ENCODE measurements around the gene MAP4K2. TPM values are rescaled to one million over a fixed set of nuclear protein-coding genes. Genes with fewer than 3 reads are reported as not detected.
"Not testable (repeated sequence)": the region's sequence is repeated elsewhere in the genome, so short reads cannot be mapped to it uniquely, and the experiment has no call there.

Gene MAP4K2
- total and polyA plus RNA-seq, 2 experiments from 2014 or later: 9.9 to 42.6 TPM

- H4K20me1 ChIP-seq (replicated peaks; ENCODE audit: insufficient read depth): no peaks in the 10 kb centered on the region
- H3F3A ChIP-seq (replicated peaks; ENCODE audit: low read depth): no peaks in the 10 kb centered on the region
- H3K9me2 ChIP-seq (ENCODE audit: insufficient read depth): no peaks in the 10 kb centered on the region
- Mint-ChIP-seq H3K4me1 (peaks cover 39% of the 10 kb centered on the region), H3K4me3 (no peak overlapping the region; the same call in 2 of the 3 replicates), H3K36me3 (ENCODE audit: low read depth) (no peaks in the 10 kb centered on the region), H3K9me3 (no peaks in the 10 kb centered on the region), H3K27me3 (ENCODE audit: insufficient read depth, low read depth, poor library complexity) (peaks cover 15% of the 10 kb centered on the region), H3K27ac (peak overlapping the region; percentile 92; the same call in 1 of the 2 replicates)
- no peaks in the 10 kb centered on the region for H3K36me3 ChIP-seq (ENCODE audit: insufficient read depth)
- DNase-seq (ENCODE audit: low spot score): peak; percentile 98
- TF ChIP-seq CTCF (conservative IDR thresholded peaks at IDR 0.05; ENCODE audit: low read depth in 2 of 2): peak; percentile 97 to 98
- TF ChIP-seq, protein P1, sequence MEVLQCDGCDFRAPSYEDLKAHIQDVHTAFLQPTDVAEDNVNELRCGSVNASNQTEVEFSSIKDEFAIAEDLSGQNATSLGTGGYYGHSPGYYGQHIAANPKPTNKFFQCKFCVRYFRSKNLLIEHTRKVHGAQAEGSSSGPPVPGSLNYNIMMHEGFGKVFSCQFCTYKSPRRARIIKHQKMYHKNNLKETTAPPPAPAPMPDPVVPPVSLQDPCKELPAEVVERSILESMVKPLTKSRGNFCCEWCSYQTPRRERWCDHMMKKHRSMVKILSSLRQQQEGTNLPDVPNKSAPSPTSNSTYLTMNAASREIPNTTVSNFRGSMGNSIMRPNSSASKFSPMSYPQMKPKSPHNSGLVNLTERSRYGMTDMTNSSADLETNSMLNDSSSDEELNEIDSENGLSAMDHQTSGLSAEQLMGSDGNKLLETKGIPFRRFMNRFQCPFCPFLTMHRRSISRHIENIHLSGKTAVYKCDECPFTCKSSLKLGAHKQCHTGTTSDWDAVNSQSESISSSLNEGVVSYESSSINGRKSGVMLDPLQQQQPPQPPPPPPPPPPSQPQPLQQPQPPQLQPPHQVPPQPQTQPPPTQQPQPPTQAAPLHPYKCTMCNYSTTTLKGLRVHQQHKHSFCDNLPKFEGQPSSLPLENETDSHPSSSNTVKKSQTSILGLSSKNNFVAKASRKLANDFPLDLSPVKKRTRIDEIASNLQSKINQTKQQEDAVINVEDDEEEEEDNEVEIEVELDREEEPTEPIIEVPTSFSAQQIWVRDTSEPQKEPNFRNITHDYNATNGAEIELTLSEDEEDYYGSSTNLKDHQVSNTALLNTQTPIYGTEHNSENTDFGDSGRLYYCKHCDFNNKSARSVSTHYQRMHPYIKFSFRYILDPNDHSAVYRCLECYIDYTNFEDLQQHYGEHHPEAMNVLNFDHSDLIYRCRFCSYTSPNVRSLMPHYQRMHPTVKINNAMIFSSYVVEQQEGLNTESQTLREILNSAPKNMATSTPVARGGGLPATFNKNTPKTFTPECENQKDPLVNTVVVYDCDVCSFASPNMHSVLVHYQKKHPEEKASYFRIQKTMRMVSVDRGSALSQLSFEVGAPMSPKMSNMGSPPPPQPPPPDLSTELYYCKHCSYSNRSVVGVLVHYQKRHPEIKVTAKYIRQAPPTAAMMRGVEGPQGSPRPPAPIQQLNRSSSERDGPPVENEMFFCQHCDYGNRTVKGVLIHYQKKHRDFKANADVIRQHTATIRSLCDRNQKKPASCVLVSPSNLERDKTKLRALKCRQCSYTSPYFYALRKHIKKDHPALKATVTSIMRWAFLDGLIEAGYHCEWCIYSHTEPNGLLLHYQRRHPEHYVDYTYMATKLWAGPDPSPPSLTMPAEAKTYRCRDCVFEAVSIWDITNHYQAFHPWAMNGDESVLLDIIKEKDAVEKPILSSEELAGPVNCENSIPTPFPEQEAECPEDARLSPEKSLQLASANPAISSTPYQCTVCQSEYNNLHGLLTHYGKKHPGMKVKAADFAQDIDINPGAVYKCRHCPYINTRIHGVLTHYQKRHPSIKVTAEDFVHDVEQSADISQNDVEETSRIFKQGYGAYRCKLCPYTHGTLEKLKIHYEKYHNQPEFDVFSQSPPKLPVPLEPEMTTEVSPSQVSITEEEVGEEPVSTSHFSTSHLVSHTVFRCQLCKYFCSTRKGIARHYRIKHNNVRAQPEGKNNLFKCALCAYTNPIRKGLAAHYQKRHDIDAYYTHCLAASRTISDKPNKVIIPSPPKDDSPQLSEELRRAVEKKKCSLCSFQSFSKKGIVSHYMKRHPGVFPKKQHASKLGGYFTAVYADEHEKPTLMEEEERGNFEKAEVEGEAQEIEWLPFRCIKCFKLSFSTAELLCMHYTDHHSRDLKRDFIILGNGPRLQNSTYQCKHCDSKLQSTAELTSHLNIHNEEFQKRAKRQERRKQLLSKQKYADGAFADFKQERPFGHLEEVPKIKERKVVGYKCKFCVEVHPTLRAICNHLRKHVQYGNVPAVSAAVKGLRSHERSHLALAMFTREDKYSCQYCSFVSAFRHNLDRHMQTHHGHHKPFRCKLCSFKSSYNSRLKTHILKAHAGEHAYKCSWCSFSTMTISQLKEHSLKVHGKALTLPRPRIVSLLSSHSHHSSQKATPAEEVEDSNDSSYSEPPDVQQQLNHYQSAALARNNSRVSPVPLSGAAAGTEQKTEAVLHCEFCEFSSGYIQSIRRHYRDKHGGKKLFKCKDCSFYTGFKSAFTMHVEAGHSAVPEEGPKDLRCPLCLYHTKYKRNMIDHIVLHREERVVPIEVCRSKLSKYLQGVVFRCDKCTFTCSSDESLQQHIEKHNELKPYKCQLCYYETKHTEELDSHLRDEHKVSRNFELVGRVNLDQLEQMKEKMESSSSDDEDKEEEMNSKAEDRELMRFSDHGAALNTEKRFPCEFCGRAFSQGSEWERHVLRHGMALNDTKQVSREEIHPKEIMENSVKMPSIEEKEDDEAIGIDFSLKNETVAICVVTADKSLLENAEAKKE (CRISPR knock-in tag; IDR thresholded peaks at IDR 0.05): no peak
- H3K27ac ChIP-seq (ENCODE audit: low read depth): peak overlapping the region; percentile 11; the same call in 1 of the 2 replicates
- ATAC-seq: peak; percentile 65
- H2AFZ ChIP-seq: peak overlapping the region; percentile 61
- peak overlapping the region; percentile 23; the same call in 1 of the 2 replicates for H3K4me2 ChIP-seq
- H3K4me3 ChIP-seq: no peak overlapping the region
- H3K27me3 ChIP-seq (ENCODE audit: insufficient read depth): no peaks in the 10 kb centered on the region
- H3K79me2 ChIP-seq (replicated peaks; ENCODE audit: insufficient read depth): no peaks in the 10 kb centered on the region
- peaks cover 15% of the 10 kb centered on the region for H3K4me1 ChIP-seq (ENCODE audit: insufficient read depth)
Observed at GRCh38 chr11:64846998-64847666, 44.1 kb upstream of the MAP4K2 start.

GRCh38 chr11:64845776-64846129 is 42.7 kb upstream of the MAP4K2 start:
- Mint-ChIP-seq H3K4me1 (peaks cover 35% of the 10 kb centered on the region), H3K4me3 (peak overlapping the region; percentile 84; the same call in 1 of the 3 replicates), H3K27me3 (ENCODE audit: insufficient read depth, low read depth, poor library complexity) (peaks cover 15% of the 10 kb centered on the region)
- not testable (repeated sequence) for H3K27ac Mint-ChIP-seq; ATAC-seq; DNase-seq (ENCODE audit: low spot score); H3K36me3 ChIP-seq (ENCODE audit: insufficient read depth); H3K9me3 Mint-ChIP-seq; H2AFZ ChIP-seq; H3K9me2 ChIP-seq (ENCODE audit: insufficient read depth); H3F3A ChIP-seq (replicated peaks; ENCODE audit: low read depth); H4K20me1 ChIP-seq (replicated peaks; ENCODE audit: insufficient read depth); H3K4me3 ChIP-seq; H3K36me3 Mint-ChIP-seq (ENCODE audit: low read depth); H3K79me2 ChIP-seq (replicated peaks; ENCODE audit: insufficient read depth); H3K27me3 ChIP-seq (ENCODE audit: insufficient read depth); H3K27ac ChIP-seq (ENCODE audit: low read depth); H3K4me2 ChIP-seq
- peaks cover 12% of the 10 kb centered on the region for H3K4me1 ChIP-seq (ENCODE audit: insufficient read depth)
